ENCODE results near the gene ZBTB20. TPM values are rescaled to one million over a fixed set of nuclear protein-coding genes. Genes with fewer than 3 reads are reported as not detected.

The ZBTB20 gene
- total and polyA plus RNA-seq, 2 donors from 2014 or later: 0.99 to 142 TPM

- H3K36me3 ChIP-seq (ENCODE audit: control insufficient read depth in 2 of 3, insufficient read depth in 3 of 3, low read length in 3 of 3): no peaks in the 10 kb centered on the region
- no peaks in the 10 kb centered on the region for H3K4me1 ChIP-seq (ENCODE audit: control insufficient read depth in 2 of 3, insufficient read depth in 2 of 3, low read depth in 1 of 3, low read length in 3 of 3)
- no peak overlapping the region for H3K4me3 ChIP-seq (ENCODE audit: low read length in 3 of 3)
- no peak overlapping the region for H3K9ac ChIP-seq (ENCODE audit: low read length in 3 of 3)
- DNase-seq: no peak
- H3K27me3 ChIP-seq (ENCODE audit: control insufficient read depth, insufficient read depth, low read length): no peaks in the 10 kb centered on the region
- intact Hi-C loops (cut with DNase I): no loop called here
- H3K27ac ChIP-seq (ENCODE audit: low read depth in 2 of 2, low read length in 2 of 2): no peak overlapping the region
- FAIRE-seq: no peak
- H3K9me3 ChIP-seq (ENCODE audit: control insufficient read depth in 2 of 3, insufficient read depth in 1 of 3, low read length in 3 of 3): no peaks in the 10 kb centered on the region
- no peak for TF ChIP-seq CTCF (IDR thresholded peaks at IDR 0.05; ENCODE audit: borderline replicate concordance, extremely low read depth, insufficient read depth)
Measured at GRCh38 chr3:115164374-115165221, 17.5 kb upstream of the ZBTB20 start.

GRCh38 chr3:115162759-115163158 is 15.7 kb upstream of the ZBTB20 start:
- TF ChIP-seq CTCF (IDR thresholded peaks at IDR 0.05; ENCODE audit: borderline replicate concordance, extremely low read depth, insufficient read depth): no peak
- H3K36me3 ChIP-seq (ENCODE audit: control insufficient read depth in 2 of 3, insufficient read depth in 3 of 3, low read length in 3 of 3): no peaks in the 10 kb centered on the region
- intact Hi-C loops (cut with DNase I): no loop called here
- no peaks in the 10 kb centered on the region for H3K27me3 ChIP-seq (ENCODE audit: control insufficient read depth, insufficient read depth, low read length)
- H3K27ac ChIP-seq (ENCODE audit: low read depth in 2 of 2, low read length in 2 of 2): no peak overlapping the region
- no peak overlapping the region for H3K4me3 ChIP-seq (ENCODE audit: low read length in 3 of 3)
- H3K9me3 ChIP-seq (ENCODE audit: control insufficient read depth in 2 of 3, insufficient read depth in 1 of 3, low read length in 3 of 3): no peaks in the 10 kb centered on the region
- H3K4me1 ChIP-seq (ENCODE audit: control insufficient read depth in 2 of 3, insufficient read depth in 2 of 3, low read depth in 1 of 3, low read length in 3 of 3): no peaks in the 10 kb centered on the region
- FAIRE-seq (no peak), DNase-seq (no peak)
- no peak overlapping the region for H3K9ac ChIP-seq (ENCODE audit: low read length in 3 of 3)

GRCh38 chr3:115161866-115162265 is 14.8 kb upstream of the ZBTB20 start:
- H3K9ac ChIP-seq (ENCODE audit: low read length in 3 of 3): no peak overlapping the region
- no peak for DNase-seq
- no peak overlapping the region for H3K27ac ChIP-seq (ENCODE audit: low read depth in 2 of 2, low read length in 2 of 2)
- no peaks in the 10 kb centered on the region for H3K27me3 ChIP-seq (ENCODE audit: control insufficient read depth, insufficient read depth, low read length)
- H3K4me1 ChIP-seq (ENCODE audit: control insufficient read depth in 2 of 3, insufficient read depth in 2 of 3, low read depth in 1 of 3, low read length in 3 of 3): no peaks in the 10 kb centered on the region
- no peaks in the 10 kb centered on the region for H3K9me3 ChIP-seq (ENCODE audit: control insufficient read depth in 2 of 3, insufficient read depth in 1 of 3, low read length in 3 of 3)
- intact Hi-C loops (cut with DNase I): no loop called here
- TF ChIP-seq CTCF (IDR thresholded peaks at IDR 0.05; ENCODE audit: borderline replicate concordance, extremely low read depth, insufficient read depth): no peak
- no peaks in the 10 kb centered on the region for H3K36me3 ChIP-seq (ENCODE audit: control insufficient read depth in 2 of 3, insufficient read depth in 3 of 3, low read length in 3 of 3)
- H3K4me3 ChIP-seq (ENCODE audit: low read length in 3 of 3): no peak overlapping the region
- FAIRE-seq: no peak

All from kidney (tissue), 14 donors.